Ramos (cell line): ENCODE measurements around the gene SIGLEC12.
"Not testable (repeated sequence)": the region's sequence is repeated elsewhere in the genome, so short reads cannot be mapped to it uniquely, and the experiment has no call there.

Experiments
- in situ Hi-C: fragments of 300-500 bp; cut with MboI; formaldehyde crosslinking; loops from one replicate; pipeline ENCODE4 v1.14.3; 2022; ENCODE audit warnings: low sequenced_read_pairs; ENCODE audit not compliant: unreplicated experiment

The SIGLEC12 gene

DNA sequence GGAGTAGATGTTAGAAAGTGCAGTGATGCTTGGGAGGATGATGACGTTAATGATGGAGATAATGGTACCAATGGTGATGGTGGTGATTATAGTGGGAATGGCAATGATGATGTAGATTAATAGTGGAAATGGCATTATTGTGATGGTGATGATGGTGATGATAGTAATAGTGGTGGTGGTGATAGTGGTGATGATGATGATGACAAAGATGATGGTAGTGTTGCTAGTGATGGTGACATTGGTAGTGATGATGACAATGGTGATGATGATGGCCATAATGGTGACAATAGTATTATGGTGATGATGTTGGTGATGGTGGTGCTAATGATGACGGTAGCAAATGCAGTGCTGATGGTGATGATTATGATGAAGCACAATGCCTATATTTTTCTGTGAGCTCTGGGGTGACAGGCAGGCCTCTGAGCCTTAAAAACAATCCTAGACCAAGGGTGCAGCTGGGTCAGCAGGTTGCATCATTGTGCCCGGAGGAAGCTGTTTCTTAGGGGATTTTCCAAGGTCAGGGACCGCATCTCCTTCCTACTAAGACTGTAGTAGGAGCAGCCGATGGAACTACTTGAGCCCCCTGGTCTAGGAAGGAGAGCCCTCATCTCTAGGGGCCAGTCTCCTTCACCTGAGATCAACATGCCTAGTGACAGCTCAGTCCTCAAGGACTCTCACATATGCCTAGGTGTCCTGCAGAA, 15.5 kb downstream of the SIGLEC12 start:
- in situ Hi-C loops = no loop called here

DNA sequence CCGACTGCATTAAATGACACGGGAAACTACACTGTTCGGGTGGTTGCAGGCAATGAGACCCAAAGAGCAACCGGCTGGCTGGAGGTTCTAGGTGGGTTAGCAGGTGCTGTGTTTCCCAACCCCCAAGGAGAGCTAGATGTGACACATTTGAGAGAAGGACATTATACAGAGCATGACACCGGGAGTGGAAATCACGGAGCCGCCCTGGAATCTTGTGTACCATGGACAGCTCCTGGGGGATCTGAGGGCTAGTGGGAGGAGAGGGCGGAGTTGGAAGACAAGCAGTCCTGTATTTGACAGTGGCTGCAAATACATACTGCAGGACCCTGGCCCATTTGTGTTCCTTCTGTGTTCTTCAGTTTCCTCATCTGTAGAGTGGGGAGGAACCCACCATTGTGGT, 21.0 kb downstream of the SIGLEC12 start:
- in situ Hi-C loops = no loop called here

DNA sequence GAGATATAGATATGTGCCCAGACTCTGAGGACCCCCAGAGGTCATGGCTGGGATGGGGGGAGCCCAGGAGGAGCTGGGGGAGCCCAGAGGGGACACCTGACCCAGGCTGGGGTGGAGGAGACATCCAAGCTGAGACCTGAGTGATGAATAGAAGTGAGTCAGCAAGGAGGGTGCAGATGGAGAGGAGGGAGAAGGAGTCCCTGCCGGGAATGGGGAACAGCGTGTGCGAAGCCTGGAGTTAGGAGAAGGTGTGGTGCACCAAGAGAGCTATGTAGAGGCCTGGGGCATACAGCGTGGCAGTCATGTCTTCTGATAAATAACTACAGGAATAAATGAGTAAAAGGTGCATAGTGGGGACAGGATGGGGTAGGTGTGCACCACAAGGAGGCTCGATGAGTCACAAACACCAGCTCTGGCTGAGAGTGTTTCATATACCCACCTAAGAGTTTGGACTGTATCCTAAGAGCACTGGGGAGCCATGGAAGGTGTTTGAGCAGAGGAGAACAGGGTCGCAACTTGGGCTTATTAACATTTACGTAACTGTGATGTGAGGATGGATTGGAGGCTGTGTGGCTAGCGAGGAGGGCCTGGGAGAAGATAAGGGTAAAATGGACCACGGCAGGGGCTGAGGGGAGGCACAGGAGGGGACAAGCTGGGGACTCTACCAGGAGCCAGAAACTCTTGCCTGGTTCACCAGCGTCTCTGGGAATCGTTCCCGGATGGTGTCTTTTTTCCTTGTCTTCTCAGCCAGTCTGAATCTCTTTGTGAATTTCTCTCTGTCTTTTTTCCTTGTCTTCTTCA, 21.9 kb downstream of the SIGLEC12 start:
- in situ Hi-C loops = no loop called here

DNA sequence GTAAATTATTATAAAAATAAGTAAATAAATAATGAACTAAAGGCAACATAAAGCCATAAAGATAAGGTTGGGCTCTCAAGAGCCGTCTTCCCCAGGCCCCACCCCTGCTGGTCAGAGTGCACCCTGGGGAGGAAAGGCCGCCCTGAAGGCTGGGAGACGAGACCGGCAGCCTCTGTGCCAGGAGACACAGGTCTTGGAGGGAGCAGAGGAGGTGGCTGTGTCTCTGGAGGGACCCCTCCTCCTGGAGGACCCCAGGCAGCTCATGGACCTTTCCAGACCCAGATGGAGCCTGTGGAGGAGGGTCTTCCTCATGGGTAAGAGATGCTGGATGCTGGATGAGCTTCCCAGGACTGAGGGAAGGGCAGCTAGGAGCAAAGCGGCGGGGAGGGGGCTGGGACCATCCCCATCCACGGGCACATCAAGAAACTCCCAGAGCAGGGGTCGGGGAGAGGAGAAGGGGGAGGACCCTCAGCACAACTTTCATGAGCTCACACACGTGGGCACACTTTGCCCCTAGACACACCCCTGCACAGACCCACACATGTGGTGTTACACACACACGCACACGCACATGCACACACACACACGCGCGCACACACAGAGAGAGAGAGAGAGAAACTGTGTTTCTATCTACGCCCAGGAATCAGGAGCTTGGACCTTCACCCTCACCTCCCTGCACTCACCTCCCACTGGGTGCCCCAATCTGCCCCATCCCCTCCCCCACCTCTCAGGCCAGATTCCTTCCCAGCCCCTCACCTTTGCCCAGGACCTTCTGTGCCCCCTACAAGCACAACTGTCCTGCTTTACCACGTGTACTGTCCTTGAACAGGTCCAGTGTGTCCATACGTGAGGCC, 23.0 kb downstream of the SIGLEC12 start, which contains the start of gene CEACAM18:
Gene CEACAM18, plus strand, starts transcription at position 159 of the 854 bp plus-strand sequence.
- in situ Hi-C loops = no loop called here

DNA sequence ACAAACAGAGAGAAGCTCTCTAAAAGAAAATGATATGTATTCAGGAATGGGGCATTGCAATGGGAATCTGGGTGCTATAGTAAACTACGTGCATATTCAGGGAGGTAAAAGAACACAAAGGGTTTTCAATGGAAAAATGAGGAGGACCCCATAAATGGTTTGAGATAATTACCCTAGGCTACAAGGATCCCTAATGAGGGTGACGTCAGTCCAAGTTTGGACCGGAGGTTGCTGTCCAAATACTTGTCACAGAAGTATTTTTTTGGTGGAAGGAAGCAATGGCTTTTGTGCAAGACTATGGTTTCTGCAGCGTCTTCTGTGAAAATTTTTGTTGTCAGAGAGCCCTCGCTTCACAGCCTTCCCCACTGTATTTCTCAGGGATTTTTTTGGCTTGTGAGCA, 24.3 kb downstream of the SIGLEC12 start:
- in situ Hi-C loops = no loop called here

DNA sequence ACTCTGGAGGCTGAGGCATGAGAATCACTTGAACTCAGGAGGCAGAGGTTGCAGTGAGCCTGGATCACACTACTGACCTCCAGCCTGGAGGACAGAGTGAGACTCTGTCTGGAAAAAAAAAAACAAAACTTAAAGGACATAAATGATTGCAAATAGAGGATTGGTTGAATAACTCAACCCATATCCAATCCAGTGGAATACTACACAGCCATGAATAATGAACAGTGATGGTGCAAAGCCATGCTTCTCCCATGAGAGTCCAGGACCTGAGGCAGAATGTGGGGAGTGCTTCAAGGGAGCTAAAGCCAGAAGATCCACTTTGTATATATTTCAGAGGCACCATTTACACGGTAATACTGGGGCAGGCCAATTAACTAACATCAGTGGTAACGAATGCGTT, 25.4 kb downstream of the SIGLEC12 start:
- in situ Hi-C loops = no loop called here

DNA sequence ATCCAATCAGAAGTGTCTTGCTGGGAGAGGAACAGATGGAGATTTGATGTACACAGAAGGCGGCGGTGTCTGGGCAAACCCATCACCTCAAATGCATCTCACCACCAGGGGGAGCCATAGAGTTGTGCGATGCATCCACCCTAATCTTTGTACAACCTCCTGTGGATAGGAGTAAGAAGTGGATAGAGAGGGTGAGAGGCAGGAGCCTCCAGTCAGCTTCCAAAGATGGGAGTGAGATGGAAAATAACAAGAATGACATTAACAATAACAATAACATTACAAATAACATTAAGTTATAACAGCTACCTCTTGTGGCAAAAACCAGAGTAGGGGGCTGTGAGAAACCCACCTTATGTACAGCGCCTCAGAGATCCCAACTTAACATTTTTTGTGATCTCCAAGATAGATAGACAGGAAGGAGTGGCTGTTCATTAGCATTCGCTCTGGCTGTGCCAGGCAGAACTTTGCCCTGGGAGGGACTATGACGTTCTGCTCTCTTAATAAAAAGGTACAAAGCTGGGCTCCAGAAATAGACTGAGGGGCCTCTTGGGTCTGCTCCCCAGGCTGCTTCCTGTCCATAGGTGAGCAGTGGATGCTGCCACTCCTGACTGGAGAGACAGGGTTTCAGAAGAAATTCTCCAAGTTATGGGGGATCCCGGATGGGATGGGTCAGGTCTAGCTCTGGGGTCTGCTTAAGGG, 28.4 kb downstream of the SIGLEC12 start:
- in situ Hi-C loops = loop anchor here (5.0 kb wide), 1 partner anchor 184 kb away; no protein-coding TSS in a partner anchor

DNA sequence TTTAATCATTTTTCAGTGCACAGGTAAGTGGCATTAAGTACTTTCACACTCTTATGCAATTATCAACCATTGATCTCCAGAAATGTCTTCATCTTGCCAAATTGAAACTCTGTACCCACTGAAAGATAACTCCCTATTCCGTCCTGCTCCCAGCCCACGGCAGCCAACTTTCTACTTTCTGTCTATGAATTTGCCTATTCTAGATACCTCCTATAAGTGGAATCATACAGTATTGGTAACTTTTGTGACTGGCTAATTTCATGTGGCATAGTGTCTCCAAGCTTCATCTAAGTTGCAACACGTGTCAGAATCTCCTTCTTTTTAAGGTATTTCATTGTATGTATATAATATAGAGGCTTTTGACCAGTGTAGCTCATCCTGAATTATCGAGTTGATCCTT, 29.0 kb downstream of the SIGLEC12 start:
- in situ Hi-C loops = loop anchor here (5.0 kb wide), 1 partner anchor 185 kb away; no protein-coding TSS in a partner anchor

DNA sequence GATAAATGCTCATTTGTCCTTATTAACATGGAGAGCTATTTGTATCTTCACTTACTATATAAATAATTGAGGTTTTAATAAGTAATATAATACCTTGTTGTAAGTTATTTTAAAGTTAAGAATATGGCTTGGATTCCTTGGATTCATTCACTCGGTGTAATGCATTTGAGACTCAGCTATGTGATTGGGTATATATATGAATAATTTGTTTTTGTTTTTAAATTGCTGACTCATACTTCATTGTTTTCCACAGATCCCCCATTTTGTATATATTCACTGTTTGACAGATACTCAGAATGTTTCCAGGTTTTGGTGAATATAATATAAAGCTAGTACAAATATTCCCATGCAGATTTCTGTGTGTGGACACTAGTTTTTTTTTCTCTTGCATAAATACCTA, 30.1 kb downstream of the SIGLEC12 start:
- in situ Hi-C loops = loop anchor here (5.0 kb wide), 1 partner anchor 186 kb away; no protein-coding TSS in a partner anchor

DNA sequence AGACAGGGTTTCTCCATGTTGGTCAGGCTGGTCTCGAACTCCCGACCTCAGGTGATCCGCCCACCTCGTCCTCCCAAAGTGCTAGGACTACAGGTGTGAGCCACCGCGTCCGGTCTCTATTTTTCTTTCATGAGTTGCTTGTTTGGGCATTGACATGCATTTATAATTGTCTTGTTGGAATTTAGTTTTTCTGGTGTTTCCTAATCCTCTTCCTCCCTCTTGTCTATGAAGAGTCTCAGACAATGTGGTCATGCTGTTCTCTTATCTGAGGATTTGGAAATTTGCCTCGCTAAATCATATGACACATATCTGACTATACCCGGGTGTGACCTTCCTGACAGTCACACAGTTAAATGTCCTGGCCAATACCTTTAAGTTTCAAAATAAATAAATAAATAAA, 30.6 kb downstream of the SIGLEC12 start:
- in situ Hi-C loops = loop anchor here (5.0 kb wide), 1 partner anchor 186 kb away; no protein-coding TSS in a partner anchor

DNA sequence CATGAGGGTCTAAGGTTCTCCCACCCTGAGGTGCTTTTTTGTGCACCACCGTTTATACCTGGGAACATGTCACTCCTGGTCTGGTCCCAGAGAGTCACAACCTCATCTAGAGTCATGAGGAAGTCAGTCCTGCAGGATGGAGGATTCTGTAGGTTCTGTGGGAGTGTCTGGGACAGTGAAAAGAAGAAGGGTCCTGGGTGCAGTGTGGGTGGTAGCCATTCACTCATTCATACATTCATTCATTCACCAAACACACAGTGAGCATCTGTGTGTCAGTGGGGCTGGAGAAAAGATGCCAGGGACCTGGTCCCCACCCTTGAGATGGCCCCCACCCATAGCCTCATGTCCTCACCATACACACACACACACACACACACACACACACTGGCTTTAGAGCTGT, 32.0 kb downstream of the SIGLEC12 start:
- in situ Hi-C loops = loop anchor here (5.0 kb wide), 1 partner anchor 188 kb away; no protein-coding TSS in a partner anchor

DNA sequence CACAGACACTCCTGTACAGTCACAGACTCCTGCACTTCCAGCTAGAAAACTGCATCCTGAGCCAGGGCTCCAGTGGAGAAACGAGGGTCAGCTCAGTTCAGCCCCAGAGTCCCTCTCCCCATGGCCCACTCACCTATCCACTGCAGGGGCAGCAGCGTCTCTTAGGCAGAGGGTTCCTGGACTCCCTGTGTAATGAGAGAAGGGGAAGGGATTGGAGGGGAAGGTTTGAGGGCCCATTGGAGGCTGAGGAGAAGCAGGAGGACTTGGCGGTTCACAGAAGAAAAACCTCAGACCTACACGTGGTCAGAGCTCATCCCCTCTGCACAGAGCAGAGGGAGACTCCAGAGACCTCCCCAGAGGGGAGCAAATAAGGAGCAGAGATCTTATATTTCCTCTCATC, 32.4 kb downstream of the SIGLEC12 start:
- in situ Hi-C loops = no loop called here

DNA sequence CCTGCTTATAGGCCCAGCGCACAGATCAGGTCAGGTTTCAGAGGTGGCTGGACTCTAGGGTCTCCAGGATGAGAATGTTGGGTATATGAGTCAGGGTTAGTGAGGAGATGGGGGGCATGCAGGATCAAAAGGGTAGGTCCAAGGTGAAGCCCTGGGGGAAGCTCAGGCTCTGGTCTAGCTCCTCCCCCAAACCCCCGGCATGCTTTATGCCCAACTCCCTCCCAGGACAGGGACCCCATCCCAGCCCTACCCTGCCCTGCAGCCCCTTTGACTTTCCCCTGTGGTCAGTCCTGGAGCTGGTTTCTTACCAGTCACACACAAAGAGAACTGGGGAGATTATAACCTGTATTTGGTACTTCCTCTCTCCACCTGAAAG, 33.1 kb downstream of the SIGLEC12 start:
- in situ Hi-C loops = no loop called here

DNA sequence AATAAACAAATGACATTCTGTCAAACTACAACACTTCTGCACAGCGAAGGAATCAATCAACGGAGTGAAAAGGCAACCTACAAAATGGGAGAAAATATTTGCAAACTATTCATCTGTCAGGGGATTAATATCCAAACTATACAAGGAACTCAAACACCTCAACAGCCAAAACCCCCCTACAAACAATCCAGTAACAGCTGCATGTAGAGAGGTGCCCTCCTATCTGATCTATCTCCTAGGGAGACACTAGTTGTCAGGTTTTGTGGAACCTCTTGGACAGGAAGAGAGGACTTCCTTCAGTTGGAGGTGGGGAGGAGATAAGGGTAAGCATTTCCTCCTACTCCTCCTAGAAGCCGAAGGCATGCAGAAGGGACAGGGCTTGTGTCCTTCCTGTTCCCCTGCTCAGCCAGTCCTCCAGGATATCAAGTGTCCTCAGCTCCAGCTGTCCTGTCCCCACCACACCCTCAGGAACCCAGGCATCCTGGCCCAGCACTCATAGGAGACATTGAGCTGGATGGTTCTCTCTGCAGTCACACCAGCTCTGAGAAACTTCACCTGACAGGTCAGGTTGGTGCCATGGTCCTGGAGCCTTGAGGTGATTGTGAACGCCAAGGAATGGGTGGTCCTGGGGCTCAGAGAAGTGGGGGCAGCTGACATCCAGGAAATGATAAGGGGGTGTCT, 33.6 kb downstream of the SIGLEC12 start:
- in situ Hi-C loops = no loop called here

DNA sequence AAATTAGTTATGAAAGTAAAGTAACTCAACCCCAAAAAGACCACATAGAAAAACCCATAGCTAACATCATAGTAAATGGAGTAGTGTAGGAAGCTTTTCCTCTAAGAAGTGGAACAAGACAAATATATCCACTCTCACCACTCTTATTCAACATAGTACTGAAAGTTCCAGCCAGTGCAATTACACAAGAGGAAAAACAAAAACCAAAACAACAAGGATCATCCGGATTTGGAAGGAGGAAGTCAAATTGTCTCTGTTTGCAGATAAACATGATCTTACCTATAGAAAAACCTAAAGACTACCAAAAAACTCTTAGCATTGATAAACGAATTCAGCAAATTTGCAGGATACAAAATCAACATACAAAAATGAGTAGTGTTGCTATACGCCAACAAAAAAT, 34.9 kb downstream of the SIGLEC12 start:
- in situ Hi-C loops = no loop called here

DNA sequence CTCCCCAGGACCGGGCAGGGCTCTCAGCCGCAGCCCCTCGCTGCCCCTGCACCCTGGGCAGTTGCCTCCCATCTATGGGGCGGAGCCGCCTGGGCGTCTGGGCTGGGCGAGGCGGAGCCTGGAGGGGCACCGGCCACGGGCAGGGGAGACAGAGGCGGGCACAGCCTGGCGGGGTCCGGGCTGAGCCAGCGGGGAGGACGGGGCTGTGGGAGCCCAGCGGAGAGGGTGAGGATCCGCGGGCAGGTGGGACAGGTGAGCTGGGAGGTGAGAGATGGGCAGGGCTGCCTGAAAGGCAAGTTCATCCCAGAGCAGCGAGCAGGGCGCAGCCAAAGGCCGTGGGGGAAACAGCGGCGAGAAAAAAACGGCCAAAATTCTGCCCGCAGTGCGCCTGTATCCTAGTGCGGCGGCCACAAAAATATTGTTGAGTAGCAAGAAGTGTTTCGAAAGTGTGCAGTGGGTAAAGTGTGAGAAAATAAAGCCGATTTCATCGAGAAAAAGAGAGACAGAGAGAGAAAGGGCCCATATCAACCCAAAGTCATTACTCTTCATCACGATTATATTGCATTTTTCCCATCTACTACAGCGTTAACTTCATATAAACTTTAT, 37.5 kb downstream of the SIGLEC12 start:
- in situ Hi-C loops = not testable (repeated sequence)

DNA sequence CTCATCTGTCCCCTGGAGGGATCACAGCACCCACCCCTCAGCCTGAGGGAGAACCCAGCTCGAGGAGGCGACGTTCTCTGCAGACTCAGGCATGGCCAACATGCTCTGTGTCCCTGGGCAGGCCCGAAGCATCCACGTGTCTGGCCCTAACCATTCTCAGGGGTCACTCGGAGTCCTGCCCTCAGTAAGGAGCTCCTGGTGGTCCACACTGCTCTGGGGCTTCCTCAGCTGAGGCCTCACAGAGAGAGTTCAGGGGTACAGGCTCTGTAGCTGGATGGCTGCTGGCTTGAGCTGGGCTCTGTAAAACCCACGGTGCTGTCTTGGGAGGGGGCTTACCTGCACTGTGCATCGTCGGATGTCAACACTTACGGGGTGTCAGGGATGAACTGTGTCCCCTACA, 38.9 kb downstream of the SIGLEC12 start:
- in situ Hi-C loops = no loop called here

DNA sequence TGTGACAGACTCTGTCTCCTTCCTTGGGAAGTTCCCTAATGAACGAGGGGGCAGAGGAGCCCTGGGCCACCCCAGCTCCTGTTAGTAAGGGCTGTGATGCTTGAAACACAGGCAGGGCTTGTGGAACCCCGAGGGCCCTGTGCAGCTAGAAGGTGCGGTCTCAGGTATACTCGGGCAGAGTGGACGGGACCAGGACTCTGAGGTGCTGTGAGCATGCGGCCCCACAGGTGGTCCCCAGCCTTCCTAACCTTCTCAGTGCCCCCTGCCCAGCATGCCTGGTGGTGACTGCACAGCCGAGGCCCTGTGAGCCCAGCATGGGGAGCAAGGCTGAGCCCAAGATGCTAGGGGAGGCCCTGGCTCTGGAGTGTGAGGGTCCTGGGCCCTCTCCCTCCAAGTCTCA, 39.3 kb downstream of the SIGLEC12 start:
- in situ Hi-C loops = no loop called here

DNA sequence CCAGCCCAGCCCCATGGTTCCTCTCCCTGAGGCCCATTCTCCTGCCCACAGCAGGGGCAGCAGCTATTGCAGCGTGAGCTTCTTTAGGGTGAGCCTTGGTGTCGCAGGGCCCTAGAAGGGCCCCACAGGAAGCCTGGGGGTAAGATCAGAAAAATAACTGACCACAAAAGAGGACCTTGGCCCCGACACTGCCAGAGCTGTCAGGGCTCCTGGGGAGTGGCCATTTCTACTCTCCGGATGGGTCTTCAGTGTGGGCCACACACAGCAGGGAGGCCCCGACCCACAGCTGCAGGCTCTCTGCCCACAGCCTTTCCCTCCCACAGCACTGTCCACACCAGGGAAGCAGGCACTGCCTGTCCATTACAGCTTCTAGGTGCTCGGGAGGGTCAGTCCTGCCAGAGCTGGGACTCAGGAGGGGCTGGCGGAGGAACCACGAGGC, 39.9 kb downstream of the SIGLEC12 start:
- in situ Hi-C loops = no loop called here
